Glutamatergic neuron (in vitro differentiated cells): Measurements from ENCODE around the gene CEP126. TPM values are rescaled to one million over a fixed set of nuclear protein-coding genes. Genes with fewer than 3 reads are reported as not detected.
A peak's percentile ranks its signal among the peaks of the same experiment; 100 is the strongest.

Experiments used
- DNase-seq: peaks from one replicate; pipeline ENCODE4 v3.0.0; 2022
- H3K27ac Mint-ChIP-seq: one replicate; pipeline ENCODE4 v1.8.0; 2020; ENCODE audit warnings: mild to moderate bottlenecking, mixed read lengths, inconsistent platforms; ENCODE audit not compliant: unreplicated experiment
- H3K27me3 Mint-ChIP-seq: one replicate; pipeline ENCODE4 v1.8.0; 2020; ENCODE audit warnings: mild to moderate bottlenecking, moderate library complexity, mixed read lengths, inconsistent platforms; ENCODE audit not compliant: unreplicated experiment
- H3K36me3 Mint-ChIP-seq: one replicate; pipeline ENCODE4 v1.8.0; 2020; ENCODE audit warnings: mild to moderate bottlenecking, mixed read lengths, inconsistent platforms; ENCODE audit not compliant: unreplicated experiment
- H3K4me1 Mint-ChIP-seq: one replicate; pipeline ENCODE4 v1.8.0; 2020; ENCODE audit warnings: mild to moderate bottlenecking, low read depth, mixed read lengths, inconsistent platforms; ENCODE audit not compliant: unreplicated experiment
- H3K4me3 Mint-ChIP-seq: one replicate; pipeline ENCODE4 v1.8.0; 2020; ENCODE audit warnings: mild to moderate bottlenecking, mixed read lengths, inconsistent platforms; ENCODE audit not compliant: unreplicated experiment
- H3K9me3 Mint-ChIP-seq: one replicate; pipeline ENCODE4 v1.8.0; 2020; ENCODE audit warnings: mild to moderate bottlenecking, moderate library complexity, mixed read lengths, inconsistent platforms; ENCODE audit not compliant: unreplicated experiment
- CTCF ChIP-seq: fragments of 200-600 bp; sonication (generic); IDR thresholded peaks from one replicate; pipeline ENCODE4 v1.5.0; 2021; ENCODE audit not compliant: partially characterized antibody, unreplicated experiment
- total RNA-seq: library from RNA; stranded (reverse); fragmentation: NEBNext Ultra II Directional; extraction: Animal tissue kit (Norgen Biotek cat#: 25700); gene quantifications from one replicate; pipeline ENCODE4 v1.2.1, GENCODE V29; 2021; ENCODE audit not compliant: unreplicated experiment

CEP126 gene
- total RNA-seq, 1 donor from 2014 or later: 3.9 TPM

GRCh38 chr11:102007567-102008437 is 93.0 kb downstream of the CEP126 start:
- DNase-seq: no peak
- Mint-ChIP-seq H3K4me1 (no peaks in the 10 kb centered on the region), H3K4me3 (no peak overlapping the region), H3K27ac (no peak overlapping the region), H3K27me3 (peaks cover 3% of the 10 kb centered on the region), H3K9me3 (no peaks in the 10 kb centered on the region), H3K36me3 (no peaks in the 10 kb centered on the region)
- TF ChIP-seq CTCF: peak; percentile 76

- no peak overlapping the region for H3K27ac Mint-ChIP-seq
- no peaks in the 10 kb centered on the region for H3K36me3 Mint-ChIP-seq
- no peak overlapping the region for H3K4me3 Mint-ChIP-seq
- peaks cover 3% of the 10 kb centered on the region for H3K27me3 Mint-ChIP-seq
- no peaks in the 10 kb centered on the region for H3K4me1 Mint-ChIP-seq
- DNase-seq: peak; percentile 74
- no peak for TF ChIP-seq CTCF
- no peaks in the 10 kb centered on the region for H3K9me3 Mint-ChIP-seq
Observed at GRCh38 chr11:102010776-102011494, 96.1 kb downstream of the CEP126 start.

GRCh38 chr11:102012946-102013345 is 98.1 kb downstream of the CEP126 start:
- no peaks in the 10 kb centered on the region for H3K4me1 Mint-ChIP-seq
- no peak overlapping the region for H3K4me3 Mint-ChIP-seq
- H3K27me3 Mint-ChIP-seq: peaks cover 3% of the 10 kb centered on the region
- H3K27ac Mint-ChIP-seq: no peak overlapping the region
- DNase-seq: no peak
- no peaks in the 10 kb centered on the region for H3K9me3 Mint-ChIP-seq
- no peak for TF ChIP-seq CTCF
- H3K36me3 Mint-ChIP-seq: no peaks in the 10 kb centered on the region

GRCh38 chr11:102014756-102015155 is 99.9 kb downstream of the CEP126 start:
- H3K27ac Mint-ChIP-seq: no peak overlapping the region
- no peak for TF ChIP-seq CTCF
- DNase-seq: no peak
- H3K4me1 Mint-ChIP-seq: no peaks in the 10 kb centered on the region
- H3K9me3 Mint-ChIP-seq: no peaks in the 10 kb centered on the region
- no peak overlapping the region for H3K4me3 Mint-ChIP-seq
- peaks cover 3% of the 10 kb centered on the region for H3K27me3 Mint-ChIP-seq
- no peaks in the 10 kb centered on the region for H3K36me3 Mint-ChIP-seq

GRCh38 chr11:102017026-102017425 is 102.2 kb downstream of the CEP126 start:
- no peak for TF ChIP-seq CTCF
- no peaks in the 10 kb centered on the region for H3K36me3 Mint-ChIP-seq
- no peaks in the 10 kb centered on the region for H3K4me1 Mint-ChIP-seq
- H3K27me3 Mint-ChIP-seq: no peaks in the 10 kb centered on the region
- DNase-seq: no peak
- no peaks in the 10 kb centered on the region for H3K9me3 Mint-ChIP-seq
- H3K4me3 Mint-ChIP-seq: no peak overlapping the region
- H3K27ac Mint-ChIP-seq: no peak overlapping the region
